ENCODE results near the gene ANKS1B. TPM values are rescaled to one million over a fixed set of nuclear protein-coding genes. Genes with fewer than 3 reads are reported as not detected.

The ANKS1B gene
- total RNA-seq, 1 experiment from 2014 or later = 0.54 TPM

DNA sequence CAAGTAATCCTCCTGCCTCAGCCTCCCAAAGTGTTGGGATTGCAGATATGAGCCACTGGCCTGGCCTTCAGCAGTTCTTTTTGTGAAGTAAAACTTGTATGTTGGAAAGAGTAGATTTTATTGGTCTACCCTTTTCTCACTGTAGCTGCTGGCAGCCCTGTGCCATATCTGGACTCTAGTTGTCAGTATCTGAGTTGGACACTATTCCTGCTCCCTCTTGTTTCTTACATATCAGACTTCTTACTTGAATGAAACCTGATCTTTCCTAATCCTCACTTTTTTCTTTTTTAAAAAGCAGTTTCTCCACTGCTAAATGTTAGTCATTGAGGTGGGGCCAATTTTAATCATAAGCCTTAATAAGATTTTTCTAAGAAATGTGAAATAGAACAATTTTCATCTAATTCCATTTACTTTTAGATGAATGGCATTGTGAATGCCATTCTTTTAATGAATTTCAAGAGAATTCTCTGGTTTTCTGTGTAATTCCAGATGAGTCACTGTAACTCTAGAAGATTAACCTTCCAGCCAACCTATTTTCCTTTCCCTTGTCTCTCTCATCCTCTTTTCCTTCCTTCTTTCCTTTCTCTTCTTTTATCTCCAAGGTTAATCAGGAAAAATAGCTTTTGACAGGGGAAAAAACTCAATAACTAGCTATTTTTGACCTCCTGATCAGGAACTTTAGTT lies 1250.9 kb downstream of the ANKS1B start:
- Histone ChIP-seq H3K9me3 (ENCODE audit: control insufficient read depth in 1 of 2, insufficient read depth in 1 of 2, low read depth in 1 of 2, low read length in 2 of 2) (no peaks in the 10 kb centered on the region), H3K36me3 (ENCODE audit: control insufficient read depth in 1 of 2, insufficient read depth in 2 of 2, low read length in 2 of 2) (peaks cover 0 to 6% of the 10 kb centered on the region in 2 experiments; a peak in 2 of 4 replicates), H3K9ac (ENCODE audit: low read length) (no peak overlapping the region), H3K4me3 (replicated peaks in 1 of 2; ENCODE audit: low read depth in 1 of 2, low read length in 2 of 2) (no peak overlapping the region), H3K79me2 (ENCODE audit: insufficient read depth, low read length) (no peaks in the 10 kb centered on the region), H3K4me1 (ENCODE audit: control insufficient read depth in 1 of 2, insufficient read depth in 2 of 2, low read length in 2 of 2) (no peaks in the 10 kb centered on the region), H3K27me3 (ENCODE audit: insufficient read depth, low read length) (no peaks in the 10 kb centered on the region), H2AFZ (ENCODE audit: low read depth, low read length, poor library complexity, severe bottlenecking) (no peak overlapping the region), H4K20me1 (ENCODE audit: insufficient read depth) (no peaks in the 10 kb centered on the region), H3K27ac (ENCODE audit: low read depth, low read length) (no peak overlapping the region), H3K4me2 (ENCODE audit: low read length) (no peak overlapping the region), H3K9me2 (ENCODE audit: insufficient read depth) (no peaks in the 10 kb centered on the region)
- ATAC-seq = no peak
- ChIA-PET CTCF (interaction anchor here (1.7 to 2.0 kb wide), 2 partner anchors 10 to 265 kb away, joined by 5 to 6 read pairs; no protein-coding TSS in a partner anchor), POLR2A (interaction anchor here (0.9 kb wide), 1 partner anchor 141 kb away, joined by 5 read pairs; the partner anchor contains the start of gene SLC25A3), RAD21 (ENCODE audit: low non-redundant PET in 1 of 2, low total read pairs in 2 of 2, uncharacterized antibody in 2 of 2, unreplicated experiment in 2 of 2) (no interaction called here)
- TF ChIP-seq POLR2AphosphoS5 (IDR thresholded peaks at IDR 0.05; ENCODE audit: low read depth, low read length) = no peak
- TF ChIP-seq, protein P1, sequence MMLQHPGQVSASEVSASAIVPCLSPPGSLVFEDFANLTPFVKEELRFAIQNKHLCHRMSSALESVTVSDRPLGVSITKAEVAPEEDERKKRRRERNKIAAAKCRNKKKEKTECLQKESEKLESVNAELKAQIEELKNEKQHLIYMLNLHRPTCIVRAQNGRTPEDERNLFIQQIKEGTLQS (IDR thresholded peaks at IDR 0.05) = no peak
- TF ChIP-seq, protein P2, sequence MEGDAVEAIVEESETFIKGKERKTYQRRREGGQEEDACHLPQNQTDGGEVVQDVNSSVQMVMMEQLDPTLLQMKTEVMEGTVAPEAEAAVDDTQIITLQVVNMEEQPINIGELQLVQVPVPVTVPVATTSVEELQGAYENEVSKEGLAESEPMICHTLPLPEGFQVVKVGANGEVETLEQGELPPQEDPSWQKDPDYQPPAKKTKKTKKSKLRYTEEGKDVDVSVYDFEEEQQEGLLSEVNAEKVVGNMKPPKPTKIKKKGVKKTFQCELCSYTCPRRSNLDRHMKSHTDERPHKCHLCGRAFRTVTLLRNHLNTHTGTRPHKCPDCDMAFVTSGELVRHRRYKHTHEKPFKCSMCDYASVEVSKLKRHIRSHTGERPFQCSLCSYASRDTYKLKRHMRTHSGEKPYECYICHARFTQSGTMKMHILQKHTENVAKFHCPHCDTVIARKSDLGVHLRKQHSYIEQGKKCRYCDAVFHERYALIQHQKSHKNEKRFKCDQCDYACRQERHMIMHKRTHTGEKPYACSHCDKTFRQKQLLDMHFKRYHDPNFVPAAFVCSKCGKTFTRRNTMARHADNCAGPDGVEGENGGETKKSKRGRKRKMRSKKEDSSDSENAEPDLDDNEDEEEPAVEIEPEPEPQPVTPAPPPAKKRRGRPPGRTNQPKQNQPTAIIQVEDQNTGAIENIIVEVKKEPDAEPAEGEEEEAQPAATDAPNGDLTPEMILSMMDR (IDR thresholded peaks at IDR 0.05 in 2 of 3, conservative IDR thresholded peaks at IDR 0.05 in 1 of 3; ENCODE audit: borderline replicate concordance in 1 of 3, insufficient read depth in 1 of 3, low read depth in 2 of 3, low read length in 2 of 3) = no peak
- TF ChIP-seq, protein P3, sequence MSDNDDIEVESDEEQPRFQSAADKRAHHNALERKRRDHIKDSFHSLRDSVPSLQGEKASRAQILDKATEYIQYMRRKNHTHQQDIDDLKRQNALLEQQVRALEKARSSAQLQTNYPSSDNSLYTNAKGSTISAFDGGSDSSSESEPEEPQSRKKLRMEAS (IDR thresholded peaks at IDR 0.05) = no peak
- TF ChIP-seq CBX3 (IDR thresholded peaks at IDR 0.05; ENCODE audit: low read depth) = no peak
- no peak for TF ChIP-seq EGR1 (IDR thresholded peaks at IDR 0.05; ENCODE audit: low read depth)
- no peak for TF ChIP-seq SP1 (IDR thresholded peaks at IDR 0.05; ENCODE audit: low read depth)
- TF ChIP-seq POLR2A (IDR thresholded peaks at IDR 0.05; ENCODE audit: borderline replicate concordance, extremely low read depth, insufficient read depth, insufficient read length) = no peak
- TF ChIP-seq ZFX (IDR thresholded peaks at IDR 0.05) = no peak
- no peak for TF ChIP-seq CEBPB (IDR thresholded peaks at IDR 0.05; ENCODE audit: low read depth)
- TF ChIP-seq, protein P4, sequence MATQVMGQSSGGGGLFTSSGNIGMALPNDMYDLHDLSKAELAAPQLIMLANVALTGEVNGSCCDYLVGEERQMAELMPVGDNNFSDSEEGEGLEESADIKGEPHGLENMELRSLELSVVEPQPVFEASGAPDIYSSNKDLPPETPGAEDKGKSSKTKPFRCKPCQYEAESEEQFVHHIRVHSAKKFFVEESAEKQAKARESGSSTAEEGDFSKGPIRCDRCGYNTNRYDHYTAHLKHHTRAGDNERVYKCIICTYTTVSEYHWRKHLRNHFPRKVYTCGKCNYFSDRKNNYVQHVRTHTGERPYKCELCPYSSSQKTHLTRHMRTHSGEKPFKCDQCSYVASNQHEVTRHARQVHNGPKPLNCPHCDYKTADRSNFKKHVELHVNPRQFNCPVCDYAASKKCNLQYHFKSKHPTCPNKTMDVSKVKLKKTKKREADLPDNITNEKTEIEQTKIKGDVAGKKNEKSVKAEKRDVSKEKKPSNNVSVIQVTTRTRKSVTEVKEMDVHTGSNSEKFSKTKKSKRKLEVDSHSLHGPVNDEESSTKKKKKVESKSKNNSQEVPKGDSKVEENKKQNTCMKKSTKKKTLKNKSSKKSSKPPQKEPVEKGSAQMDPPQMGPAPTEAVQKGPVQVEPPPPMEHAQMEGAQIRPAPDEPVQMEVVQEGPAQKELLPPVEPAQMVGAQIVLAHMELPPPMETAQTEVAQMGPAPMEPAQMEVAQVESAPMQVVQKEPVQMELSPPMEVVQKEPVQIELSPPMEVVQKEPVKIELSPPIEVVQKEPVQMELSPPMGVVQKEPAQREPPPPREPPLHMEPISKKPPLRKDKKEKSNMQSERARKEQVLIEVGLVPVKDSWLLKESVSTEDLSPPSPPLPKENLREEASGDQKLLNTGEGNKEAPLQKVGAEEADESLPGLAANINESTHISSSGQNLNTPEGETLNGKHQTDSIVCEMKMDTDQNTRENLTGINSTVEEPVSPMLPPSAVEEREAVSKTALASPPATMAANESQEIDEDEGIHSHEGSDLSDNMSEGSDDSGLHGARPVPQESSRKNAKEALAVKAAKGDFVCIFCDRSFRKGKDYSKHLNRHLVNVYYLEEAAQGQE (IDR thresholded peaks at IDR 0.05; ENCODE audit: low read depth) = no peak
- no peak for TF ChIP-seq SIN3A (IDR thresholded peaks at IDR 0.05; ENCODE audit: low read depth)
- no peak for TF ChIP-seq ELF1 (IDR thresholded peaks at IDR 0.05; ENCODE audit: borderline replicate concordance, low read depth)
- TF ChIP-seq SRF (IDR thresholded peaks at IDR 0.05; ENCODE audit: low read depth) = no peak
- BruUV-seq (replicated peaks) = no TSS peak
- intact Hi-C loops (cut with micrococcal nuclease) = no loop called here
- no peak for DNase-seq (ENCODE audit: low read depth, low spot score)

Measured in HCT116 (cell line).